Ureter (tissue), 1 donor: ENCODE measurements around the gene SLC19A1. TPM values are rescaled to one million over a fixed set of nuclear protein-coding genes. Genes with fewer than 3 reads are reported as not detected.
A peak's percentile ranks its signal among the peaks of the same experiment; 100 is the strongest.

Source experiments
- DNase-seq: peaks from one replicate; pipeline ENCODE4 v3.0.0-alpha.2; 2020; ENCODE audit warnings: low spot score
- total RNA-seq: library from RNA; stranded (reverse); gene quantifications from one replicate; pipeline ENCODE4 v1.2.4, GENCODE V29; 2023
- donor health status: DM: yes; HTN: yes; CAD: no.

Gene SLC19A1
- total RNA-seq, 1 donor from 2014 or later = 23.0 TPM

DNA sequence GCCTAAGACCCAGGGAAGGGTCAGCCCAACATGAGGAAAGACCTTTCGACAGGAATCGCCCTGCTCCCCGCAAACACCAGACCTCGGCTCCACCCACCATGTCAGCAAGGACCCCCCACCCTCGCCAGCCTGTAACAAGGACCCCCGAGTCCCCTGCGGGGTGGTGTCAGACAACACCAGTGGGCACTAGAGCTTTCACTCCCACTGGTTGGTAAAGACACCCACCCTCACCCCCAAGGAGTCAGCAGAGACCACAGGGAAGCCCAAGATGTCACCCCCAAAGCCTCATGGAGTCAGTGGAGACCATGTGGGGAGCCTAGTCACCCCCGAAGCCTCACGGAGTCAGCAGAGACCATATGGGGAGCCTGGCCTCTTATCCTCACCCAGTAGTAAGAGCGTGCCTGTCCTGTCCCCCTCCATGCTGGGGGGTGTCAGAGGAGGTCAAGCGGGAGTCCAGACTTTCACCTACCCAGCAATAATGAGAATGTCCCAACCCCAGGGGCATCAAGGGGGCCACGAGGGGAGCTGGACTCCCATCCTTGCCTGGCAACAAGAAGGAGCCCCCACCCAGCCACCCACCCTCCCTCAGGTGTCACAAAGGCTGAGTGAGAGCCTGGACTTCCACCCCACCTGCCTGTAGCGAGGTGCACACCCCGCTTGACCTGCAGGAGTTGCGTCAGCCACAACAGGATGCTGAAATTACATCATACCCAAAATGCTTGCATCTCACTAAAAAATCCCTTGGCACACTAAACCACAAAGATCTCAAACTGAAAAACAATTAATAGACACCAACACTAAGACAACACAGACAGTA is 24.8 kb downstream of the SLC19A1 start:
- DNase-seq = no peak

DNA sequence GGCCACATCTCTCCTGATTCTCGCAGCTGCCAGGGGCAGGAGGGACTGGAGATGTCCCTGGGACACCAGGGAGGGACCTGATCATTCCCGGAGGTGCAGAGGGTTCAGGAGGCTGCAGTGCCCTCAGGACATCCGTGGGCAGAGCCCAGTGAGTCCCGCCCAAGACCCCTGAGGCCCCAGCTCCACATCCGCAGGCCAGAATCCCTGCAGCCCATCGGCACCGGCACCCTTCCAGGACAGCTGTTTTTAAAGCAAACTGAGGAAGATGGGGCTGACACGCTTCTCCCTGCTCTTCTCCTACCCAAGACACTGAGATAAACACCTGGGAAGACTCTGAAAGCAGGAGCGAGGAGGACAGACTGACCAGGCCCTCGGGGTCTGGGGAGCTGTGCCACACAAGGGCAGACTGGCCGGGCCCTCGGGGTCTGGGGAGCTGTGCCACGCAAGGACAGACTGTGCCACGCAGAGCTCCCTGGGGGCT is 25.5 kb downstream of the SLC19A1 start:
- no peak for DNase-seq

DNA sequence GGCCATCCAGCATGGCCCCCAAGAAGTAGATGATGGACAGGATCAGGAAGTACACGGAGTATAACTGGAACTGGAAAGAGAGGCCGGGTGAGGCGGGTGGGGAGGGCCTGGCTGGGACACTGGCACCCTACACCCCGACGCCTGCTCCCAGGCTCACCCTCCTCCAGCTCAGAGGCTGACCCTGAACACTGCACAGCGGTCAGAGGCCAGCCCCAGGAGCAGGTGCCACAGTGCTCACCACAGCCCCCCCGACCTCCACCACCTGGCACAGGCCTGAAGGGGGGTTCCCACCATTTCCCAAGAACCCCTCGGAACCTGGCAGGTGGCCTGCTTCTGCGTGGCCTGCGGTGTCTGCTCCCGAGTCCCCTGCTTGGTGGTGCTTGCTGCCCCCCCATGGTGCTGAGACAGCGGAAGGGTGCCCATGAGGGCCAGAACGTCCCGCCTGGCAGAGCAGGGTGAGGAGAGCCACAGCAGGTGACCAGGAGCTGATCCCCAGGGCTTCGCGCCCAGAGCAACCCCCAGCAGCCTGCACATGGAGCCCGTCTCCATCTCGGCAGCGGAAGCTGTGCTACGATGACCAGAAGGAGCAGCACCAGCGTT is 26.1 kb downstream of the SLC19A1 start:
- no peak for DNase-seq

- DNase-seq = no peak
Observed at GRCh38 chr21:45515241-45516061, 26.8 kb downstream of the SLC19A1 start.

DNA sequence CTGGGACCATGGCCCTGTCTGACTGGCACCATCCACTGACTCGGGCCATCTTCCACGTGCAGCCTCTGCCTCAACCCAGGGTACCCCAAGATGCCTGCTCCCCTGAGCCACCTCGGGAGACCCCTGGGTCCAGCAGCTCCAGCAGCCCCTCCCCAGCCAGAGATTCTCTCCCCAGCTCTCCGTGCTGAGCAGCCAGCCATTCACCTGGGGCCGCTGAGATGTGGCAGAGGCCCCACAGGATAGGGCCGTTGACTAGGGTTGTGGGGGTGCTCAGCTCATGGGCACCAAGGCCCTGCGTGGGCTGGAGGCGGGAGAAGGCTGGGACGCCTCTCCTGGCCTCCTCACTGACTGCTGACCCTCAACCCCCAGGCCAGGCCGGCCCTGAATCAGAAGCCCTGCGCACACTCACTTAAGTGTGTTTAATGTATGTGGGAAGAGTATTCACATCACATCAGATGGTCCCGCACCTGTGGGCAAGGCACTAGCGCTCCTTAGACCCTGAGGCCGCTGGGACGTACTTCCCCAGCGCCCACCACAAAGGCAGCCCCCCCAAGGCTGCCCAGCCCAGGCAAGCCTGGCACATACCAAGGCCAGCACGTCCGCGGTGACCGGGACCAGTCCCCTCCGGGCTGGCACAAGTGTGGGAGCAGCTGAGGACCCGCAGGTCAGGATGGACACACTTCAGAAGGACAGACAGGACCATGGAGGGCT is 27.8 kb downstream of the SLC19A1 start:
- DNase-seq = no peak

DNA sequence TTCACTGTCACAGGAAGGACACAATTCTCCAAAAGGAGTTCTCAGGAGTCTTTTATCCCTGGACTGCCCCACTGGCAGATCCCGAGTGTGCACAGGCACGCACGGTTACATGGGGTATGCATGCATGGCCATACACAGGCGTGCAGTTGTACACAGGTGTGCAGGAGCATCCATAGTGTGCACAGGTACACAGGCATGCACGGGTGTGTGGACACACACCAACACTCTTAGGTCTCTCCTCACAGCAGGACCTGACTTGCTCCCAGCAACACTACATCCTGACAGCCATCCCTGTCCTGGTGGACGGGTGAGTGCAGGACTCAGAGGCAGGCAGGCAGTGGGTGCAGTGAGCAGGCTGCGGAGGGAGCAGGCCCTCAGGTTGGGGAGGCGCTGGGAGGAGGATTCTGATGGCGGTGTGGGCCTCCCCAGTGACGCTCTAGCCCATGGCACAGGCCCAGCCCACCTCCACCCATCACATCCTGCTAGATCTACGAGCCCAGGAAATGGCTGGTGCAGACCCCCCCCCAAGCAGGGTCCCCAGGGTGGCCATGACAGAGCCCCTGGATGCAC is 28.4 kb downstream of the SLC19A1 start:
- DNase-seq = no peak

GRCh38 chr21:45513003-45513717 is 29.1 kb downstream of the SLC19A1 start:
- DNase-seq = peak; percentile 83

DNA sequence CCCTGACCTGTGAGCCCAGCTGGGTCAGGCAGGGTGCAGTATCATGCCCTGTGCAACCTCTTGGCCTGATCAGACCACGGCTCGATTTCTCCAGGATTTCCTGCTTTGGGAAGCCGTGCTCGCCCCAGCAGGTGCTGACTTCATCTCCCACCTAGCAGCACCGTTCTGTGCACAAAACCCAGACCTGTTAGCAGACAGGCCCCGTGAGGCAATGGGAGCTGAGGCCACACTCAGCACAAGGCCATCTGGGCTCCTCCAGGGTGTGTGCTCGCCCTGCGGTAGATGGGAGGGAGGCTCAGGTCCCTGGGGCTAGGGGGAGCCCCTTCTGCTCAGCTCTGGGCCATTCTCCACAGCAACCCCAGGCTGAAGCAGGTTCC is 29.6 kb downstream of the SLC19A1 start:
- DNase-seq = no peak

GRCh38 chr21:45511661-45512431 is 30.4 kb downstream of the SLC19A1 start:
- DNase-seq = no peak

DNA sequence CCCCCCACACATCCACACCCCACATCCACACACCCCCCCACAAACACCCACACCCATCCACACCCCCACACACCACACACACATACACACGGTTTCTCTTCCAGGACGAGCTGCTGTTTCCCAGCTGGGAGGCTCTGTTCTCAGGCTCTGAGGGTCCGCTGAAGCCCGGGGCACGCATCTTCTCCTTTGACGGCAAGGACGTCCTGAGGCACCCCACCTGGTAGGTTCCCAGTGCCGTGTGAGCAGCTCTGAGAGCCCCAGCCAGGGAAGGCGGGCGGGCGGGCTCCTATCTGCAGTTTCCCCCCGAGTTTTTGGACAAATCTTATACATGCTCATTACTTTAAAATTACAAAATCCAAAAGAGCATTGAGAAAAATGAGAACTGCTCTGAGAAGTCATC is 31.2 kb downstream of the SLC19A1 start:
- no peak for DNase-seq

DNA sequence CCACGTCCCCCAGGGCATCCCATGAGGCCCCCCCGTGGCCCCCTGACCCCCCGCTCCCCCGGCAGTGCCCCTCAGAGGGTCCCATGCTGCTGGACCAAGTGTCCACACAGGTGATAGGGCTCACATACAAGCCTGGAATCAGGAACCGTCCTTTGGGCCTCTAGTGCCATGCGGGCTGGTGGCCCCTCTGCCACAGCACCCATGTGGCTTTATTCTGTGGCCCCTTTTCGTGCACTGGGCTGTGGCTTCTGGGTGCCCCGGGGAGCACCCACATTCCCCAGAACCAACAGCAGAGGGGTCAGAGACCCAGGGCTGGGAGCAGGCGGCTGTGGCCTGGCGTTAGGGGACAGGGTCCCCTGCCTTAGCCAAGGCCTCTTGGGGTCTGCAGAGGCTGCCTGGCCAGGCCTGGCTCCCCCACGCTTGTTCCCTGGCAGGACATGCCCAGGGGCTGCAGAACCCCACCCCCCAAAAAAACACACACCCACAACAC is 31.7 kb downstream of the SLC19A1 start:
- no peak for DNase-seq

DNA sequence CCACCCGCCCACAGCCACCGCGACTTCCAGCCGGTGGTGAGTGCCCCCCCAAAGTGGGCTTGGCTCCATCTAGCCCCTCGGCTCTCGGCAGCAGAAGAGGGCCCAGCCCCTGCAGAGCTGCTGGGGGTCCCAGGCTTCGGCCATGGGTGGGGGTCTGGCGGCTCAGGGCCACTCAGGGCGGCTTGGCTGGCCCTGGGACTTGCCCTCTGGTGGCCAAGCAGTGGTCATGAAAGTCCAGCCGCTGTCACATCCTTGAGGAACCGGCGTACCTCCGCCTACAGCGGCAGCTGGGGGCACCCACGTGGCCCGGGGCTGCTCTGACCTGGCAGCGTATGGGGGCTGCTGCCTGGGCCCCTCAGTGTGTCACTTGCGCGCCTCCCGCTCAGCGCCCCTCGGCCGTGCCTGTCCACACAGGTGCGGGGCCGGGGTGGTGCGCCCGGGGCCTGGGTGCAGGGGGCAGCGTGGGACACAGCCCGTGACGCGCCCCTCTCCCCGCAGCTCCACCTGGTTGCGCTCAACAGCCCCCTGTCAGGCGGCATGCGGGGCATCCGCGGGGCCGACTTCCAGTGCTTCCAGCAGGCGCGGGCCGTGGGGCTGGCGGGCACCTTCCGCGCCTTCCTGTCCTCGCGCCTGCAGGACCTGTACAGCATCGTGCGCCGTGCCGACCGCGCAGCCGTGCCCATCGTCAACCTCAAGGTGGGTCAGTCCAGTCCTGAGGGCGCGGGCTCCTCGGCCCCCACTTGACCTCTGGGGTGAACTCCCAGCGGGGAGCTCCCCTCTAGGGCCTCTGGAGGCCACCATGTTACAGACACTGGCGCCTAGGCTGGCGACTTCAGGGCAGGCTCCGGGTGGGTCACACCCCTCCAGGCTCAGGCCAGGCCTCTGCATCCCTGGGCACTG is 32.4 kb downstream of the SLC19A1 start:
- DNase-seq = no peak

DNA sequence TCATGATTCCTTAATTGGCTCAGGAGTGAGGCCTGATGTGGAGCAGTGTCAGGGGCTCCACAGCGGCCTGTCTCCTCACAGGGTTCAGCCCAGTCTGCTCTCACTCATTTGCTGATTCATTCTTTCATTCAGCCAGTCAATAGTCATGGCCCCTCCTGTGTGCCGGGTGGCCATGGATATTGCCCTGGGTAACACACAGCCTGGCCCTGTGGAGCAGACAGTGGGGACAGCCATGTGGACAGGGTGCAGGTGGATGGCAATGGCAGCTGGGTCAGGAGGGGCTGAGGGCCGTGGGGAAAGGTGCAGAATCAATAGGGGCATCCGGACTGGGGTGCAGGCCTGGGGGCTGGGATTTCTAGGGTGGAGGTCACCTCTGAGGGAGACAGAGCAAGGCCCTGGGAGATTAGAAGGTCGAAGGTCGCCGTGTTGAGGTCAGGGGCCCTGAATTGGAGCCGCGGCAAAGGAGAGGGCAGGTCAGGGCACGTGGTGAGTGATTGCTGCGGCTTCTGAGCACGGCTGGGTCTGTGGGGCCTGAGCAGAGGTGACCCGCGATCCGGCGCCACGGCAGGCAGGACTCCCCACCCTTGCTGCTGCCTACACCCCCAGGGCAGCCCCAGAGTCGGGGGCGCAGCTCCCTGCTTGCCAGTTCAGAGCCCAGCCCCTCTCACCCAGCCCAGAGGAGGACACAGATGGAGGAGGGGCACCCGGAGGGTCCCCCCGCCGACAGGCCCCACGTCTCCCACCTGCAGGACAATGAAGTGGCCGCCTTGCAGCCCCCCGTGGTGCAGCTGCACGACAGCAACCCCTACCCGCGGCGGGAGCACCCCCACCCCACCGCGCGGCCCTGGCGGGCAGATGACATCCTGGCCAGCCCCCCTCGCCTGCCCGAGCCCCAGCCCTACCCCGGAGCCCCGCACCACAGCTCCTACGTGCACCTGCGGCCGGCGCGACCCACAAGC is 33.4 kb downstream of the SLC19A1 start:
- no peak for DNase-seq

- DNase-seq = no peak
Observed at GRCh38 chr21:45507888-45508508, 34.2 kb downstream of the SLC19A1 start.

- no peak for DNase-seq
Observed at GRCh38 chr21:45507523-45507875, 34.7 kb downstream of the SLC19A1 start.

GRCh38 chr21:45506836-45507522 is 35.3 kb downstream of the SLC19A1 start:
- no peak for DNase-seq
